C4-2B (cell line): Measurements from ENCODE around the gene TRIP4.

Experiments
- ZFX ChIP-seq: fragments of 450-650 bp; IDR thresholded peaks from 2 replicates; pipeline ENCODE4 v1.6.1; 2017
- TF ChIP-seq, protein P1 (sequence below): fragments of 450-650 bp; conservative IDR thresholded peaks from 2 replicates; pipeline ENCODE4 v1.5.1; 2017; ENCODE audit warnings: mild to moderate bottlenecking

DNA sequence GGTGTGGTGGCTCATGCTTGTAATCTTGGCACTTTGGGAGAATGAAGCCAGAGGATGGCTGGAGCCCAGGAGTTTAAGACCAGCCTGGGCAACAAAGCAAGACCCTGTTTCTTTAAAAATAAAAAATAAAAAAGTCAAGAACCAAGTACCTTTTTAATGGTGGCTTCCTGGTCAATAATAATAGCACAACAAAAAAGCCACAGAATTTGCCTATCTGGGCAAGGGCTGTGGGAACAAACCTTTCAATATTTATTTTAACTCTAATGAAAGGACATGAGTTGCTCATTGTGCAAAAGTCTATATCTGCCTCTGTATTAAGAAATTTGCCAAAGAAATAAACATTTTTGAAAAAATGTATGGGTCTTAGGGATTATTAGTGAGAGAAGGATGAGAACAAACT, 74.9 kb downstream of the TRIP4 start:
- TF ChIP-seq, protein P1, sequence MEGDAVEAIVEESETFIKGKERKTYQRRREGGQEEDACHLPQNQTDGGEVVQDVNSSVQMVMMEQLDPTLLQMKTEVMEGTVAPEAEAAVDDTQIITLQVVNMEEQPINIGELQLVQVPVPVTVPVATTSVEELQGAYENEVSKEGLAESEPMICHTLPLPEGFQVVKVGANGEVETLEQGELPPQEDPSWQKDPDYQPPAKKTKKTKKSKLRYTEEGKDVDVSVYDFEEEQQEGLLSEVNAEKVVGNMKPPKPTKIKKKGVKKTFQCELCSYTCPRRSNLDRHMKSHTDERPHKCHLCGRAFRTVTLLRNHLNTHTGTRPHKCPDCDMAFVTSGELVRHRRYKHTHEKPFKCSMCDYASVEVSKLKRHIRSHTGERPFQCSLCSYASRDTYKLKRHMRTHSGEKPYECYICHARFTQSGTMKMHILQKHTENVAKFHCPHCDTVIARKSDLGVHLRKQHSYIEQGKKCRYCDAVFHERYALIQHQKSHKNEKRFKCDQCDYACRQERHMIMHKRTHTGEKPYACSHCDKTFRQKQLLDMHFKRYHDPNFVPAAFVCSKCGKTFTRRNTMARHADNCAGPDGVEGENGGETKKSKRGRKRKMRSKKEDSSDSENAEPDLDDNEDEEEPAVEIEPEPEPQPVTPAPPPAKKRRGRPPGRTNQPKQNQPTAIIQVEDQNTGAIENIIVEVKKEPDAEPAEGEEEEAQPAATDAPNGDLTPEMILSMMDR, result no peak
- TF ChIP-seq ZFX, result no peak
